SK-N-MC (cell line): Measurements from ENCODE around the gene ANKRD34B.

Experiments used
- EZH2 ChIP-seq: fragments of 200-600 bp; sonication (generic); IDR thresholded peaks from one replicate; pipeline ENCODE4 v1.6.1; 2017; ENCODE audit warnings: antibody characterized with exemption
- FOXP2 ChIP-seq: optimal IDR thresholded peaks from 2 replicates; pipeline ENCODE3; 2011; ENCODE audit warnings: mild to moderate bottlenecking, moderate library complexity; ENCODE audit not compliant: insufficient read depth; ENCODE audit errors: extremely low read length, control extremely low read depth
- POLR2AphosphoS5 ChIP-seq: IDR thresholded peaks from 2 replicates; pipeline ENCODE4 v1.6.1; 2012; ENCODE audit warnings: mild to moderate bottlenecking, low read depth, low read length, borderline replicate concordance

DNA sequence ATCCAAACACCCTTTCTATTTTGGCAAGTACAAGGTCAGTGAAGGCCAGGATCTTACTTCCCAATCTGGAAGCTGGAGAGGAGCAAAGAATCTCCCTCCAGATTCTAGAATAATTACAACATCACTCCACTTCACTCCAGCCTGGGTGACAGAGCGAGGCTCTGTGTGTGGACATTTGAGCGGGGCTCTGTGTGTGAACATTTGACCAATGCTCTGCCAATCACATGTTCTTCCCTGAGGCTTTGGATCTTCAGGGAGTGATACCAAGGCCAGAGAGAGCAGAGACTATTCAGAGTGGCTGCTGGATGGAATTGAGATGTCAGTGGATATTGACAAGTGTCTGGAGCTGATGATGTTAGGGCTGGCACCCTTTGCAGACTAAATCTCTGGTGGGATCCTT lies 24.7 kb upstream of the ANKRD34B start:
- TF ChIP-seq POLR2AphosphoS5 (no peak), EZH2 (no peak), FOXP2 (no peak)
